Lung (tissue), 12 donors: ENCODE measurements around the gene HDAC4. TPM values are rescaled to one million over a fixed set of nuclear protein-coding genes. Genes with fewer than 3 reads are reported as not detected.

ENCODE experiments used
- ATAC-seq: fragments of 200-7000 bp; cut with Tn5 transposase; one replicate; pipeline ENCODE4 v1.9.1; 2020; ENCODE audit warnings: moderate number of reproducible peaks; ENCODE audit not compliant: insufficient read depth, low FRiP score
- DNase-seq, 3 donors: peaks; one replicate each; pipeline ENCODE4 v3.0.0-alpha.2; 2013 to 2017
- H3K27ac ChIP-seq, 2 donors: one replicate each; pipeline ENCODE4 v1.5.1; 2013; ENCODE audit warnings: mild to moderate bottlenecking in 2 of 2, moderate library complexity in 2 of 2, control low read depth in 1 of 2, inconsistent platforms in 1 of 2, low read depth in 1 of 2, low read length in 1 of 2
- H3K27me3 ChIP-seq, 3 donors: one replicate each; pipeline ENCODE4 v1.5.1; 2013; ENCODE audit warnings: low read length in 2 of 3; ENCODE audit not compliant: control insufficient read depth in 3 of 3, insufficient read depth in 3 of 3
- H3K36me3 ChIP-seq, 4 donors: one replicate each; pipeline ENCODE4 v1.5.1; 2013; ENCODE audit warnings: low read length in 4 of 4, mild to moderate bottlenecking in 1 of 4, moderate library complexity in 1 of 4; ENCODE audit not compliant: control insufficient read depth in 4 of 4, insufficient read depth in 4 of 4
- H3K4me1 ChIP-seq, 5 donors: one replicate each; pipeline ENCODE4 v1.5.1; 2013; ENCODE audit warnings: low read length in 5 of 5, mild to moderate bottlenecking in 2 of 5, moderate library complexity in 1 of 5; ENCODE audit not compliant: control insufficient read depth in 5 of 5, insufficient read depth in 5 of 5
- H3K4me3 ChIP-seq: one replicate; pipeline ENCODE4 v1.5.1; 2013; ENCODE audit warnings: mild to moderate bottlenecking, control low read depth, moderate library complexity
- H3K9ac ChIP-seq, 2 donors: one replicate each; pipeline ENCODE4 v1.5.1; 2013; ENCODE audit warnings: low read length in 2 of 2, control low read depth in 1 of 2; ENCODE audit not compliant: insufficient read depth in 1 of 2
- H3K9me3 ChIP-seq, 4 donors: one replicate each; pipeline ENCODE4 v1.5.1; 2013; ENCODE audit warnings: low read length in 3 of 4, mild to moderate bottlenecking in 1 of 4, moderate library complexity in 1 of 4; ENCODE audit not compliant: control insufficient read depth in 4 of 4, insufficient read depth in 3 of 4
- CTCF ChIP-seq: IDR thresholded peaks from 2 replicates; pipeline ENCODE4 v1.5.1; 2012; ENCODE audit warnings: mild to moderate bottlenecking; ENCODE audit errors: control extremely low read depth, extremely low read depth
- WGBS, 2 donors: extraction: QIAGEN DNeasy Blood & Tissue Kit; methylation state at CpG; one replicate each; pipeline ENCODE4 v1.1.7; 2013; 5-methylcytosine and 5-hydroxymethylcytosine counted together
- polyA plus RNA-seq, 2 donors: library from polyadenylated mRNA; stranded (reverse); fragments of 200-250 nt; gene quantifications; one replicate each; pipeline ENCODE4 v1.2.1, GENCODE V29; 2013
- total RNA-seq, 2 donors: library from RNA; depleted of rRNA in 1 of 2; stranded (reverse); fragments of >200 nt in 1 of 2; gene quantifications; one replicate each; pipeline ENCODE4 v1.2.1, GENCODE V29; 2014 to 2021
- donor health status: control.
- donor health status: control.
- donor health status: Bipolar disorder and iron deficiency.
- donor health status: healthy.
- donor health status: DM: yes; HTN: yes; CAD: no.

HDAC4 gene
- total and polyA plus RNA-seq, 4 donors, result 6.9 to 47.7 (median 20.7) TPM

GRCh38 chr2:239035997-239036731 is 364.7 kb downstream of the HDAC4 start:
- Histone ChIP-seq H3K4me1 (no peaks in the 10 kb centered on the region), H3K4me3 (no peak overlapping the region), H3K27ac (no peak overlapping the region), H3K9ac (no peak overlapping the region), H3K27me3 (peaks cover 0 to 5% (median 2%) of the 10 kb centered on the region in 3 donors), H3K9me3 (no peaks in the 10 kb centered on the region), H3K36me3 (no peaks in the 10 kb centered on the region)
- 58 to 64% methylated on average over 13 to 15 of the region's 15 CpGs for WGBS, 2 donors
- no peak for DNase-seq
- no peak for TF ChIP-seq CTCF
- ATAC-seq, result no peak

GRCh38 chr2:239035361-239035814 is 365.4 kb downstream of the HDAC4 start:
- TF ChIP-seq CTCF, result peak; percentile 57
- no peak overlapping the region for H3K9ac ChIP-seq
- no peaks in the 10 kb centered on the region for H3K36me3 ChIP-seq
- H3K4me1 ChIP-seq, result no peaks in the 10 kb centered on the region
- H3K27me3 ChIP-seq, result peaks cover 0 to 5% (median 2%) of the 10 kb centered on the region in 3 donors
- H3K9me3 ChIP-seq, result no peaks in the 10 kb centered on the region
- WGBS, 2 donors, result 30 to 34% methylated on average over 20 to 29 of the region's 29 CpGs
- no peak for DNase-seq
- H3K4me3 ChIP-seq, result no peak overlapping the region
- peak; percentile 67 for ATAC-seq
- H3K27ac ChIP-seq, result no peak overlapping the region

- DNase-seq (no peak), ATAC-seq (no peak)
- Histone ChIP-seq H3K36me3 (no peaks in the 10 kb centered on the region), H3K9me3 (no peaks in the 10 kb centered on the region), H3K4me3 (no peak overlapping the region), H3K9ac (no peak overlapping the region), H3K4me1 (no peaks in the 10 kb centered on the region), H3K27me3 (peaks cover 0 to 8% (median 2%) of the 10 kb centered on the region in 3 donors), H3K27ac (no peak overlapping the region)
- WGBS, 2 donors, result 74 to 78% methylated on average over 19 of the region's 19 CpGs
- no peak for TF ChIP-seq CTCF
These were observed 366.1 kb downstream of the HDAC4 start for GRCh38 chr2:239034561-239035341.
